Kidney capillary endothelial cell (primary cell): ENCODE data around the gene CCDC88C.

ENCODE experiments used
- DNase-seq: peaks from one replicate; pipeline ENCODE4 v3.0.0-alpha.2; 2018; ENCODE audit warnings: low spot score

Gene CCDC88C

GRCh38 chr14:91380610-91381371 lies 36.8 kb downstream of the CCDC88C start:
- DNase-seq, result no peak

- DNase-seq, result no peak
Observed at GRCh38 chr14:91380123-91380522, 37.5 kb downstream of the CCDC88C start.

- DNase-seq, result no peak
Observed at GRCh38 chr14:91379579-91379932, 38.1 kb downstream of the CCDC88C start.

GRCh38 chr14:91378930-91379578 lies 38.6 kb downstream of the CCDC88C start:
- DNase-seq, result no peak

GRCh38 chr14:91377700-91378652 lies 39.6 kb downstream of the CCDC88C start:
- DNase-seq, result peak; percentile 77

GRCh38 chr14:91376547-91377477 lies 40.8 kb downstream of the CCDC88C start:
- no peak for DNase-seq

GRCh38 chr14:91375720-91376452 lies 41.7 kb downstream of the CCDC88C start:
- DNase-seq, result no peak

GRCh38 chr14:91374879-91375702 lies 42.5 kb downstream of the CCDC88C start:
- DNase-seq, result no peak

GRCh38 chr14:91374287-91374878 lies 43.2 kb downstream of the CCDC88C start:
- DNase-seq, result no peak

GRCh38 chr14:91373591-91374254 lies 43.9 kb downstream of the CCDC88C start:
- peak; percentile 82 for DNase-seq

GRCh38 chr14:91372671-91373495 lies 44.7 kb downstream of the CCDC88C start:
- DNase-seq, result no peak

GRCh38 chr14:91371990-91372375 lies 45.6 kb downstream of the CCDC88C start:
- DNase-seq, result no peak

- DNase-seq, result no peak
Observed at GRCh38 chr14:91371011-91371989, 46.3 kb downstream of the CCDC88C start.

GRCh38 chr14:91369628-91370445 lies 47.8 kb downstream of the CCDC88C start:
- DNase-seq, result no peak

- DNase-seq, result no peak
Observed at GRCh38 chr14:91368776-91369416, 48.7 kb downstream of the CCDC88C start.
